ENCODE measurements around the gene ZCCHC7.

DNA sequence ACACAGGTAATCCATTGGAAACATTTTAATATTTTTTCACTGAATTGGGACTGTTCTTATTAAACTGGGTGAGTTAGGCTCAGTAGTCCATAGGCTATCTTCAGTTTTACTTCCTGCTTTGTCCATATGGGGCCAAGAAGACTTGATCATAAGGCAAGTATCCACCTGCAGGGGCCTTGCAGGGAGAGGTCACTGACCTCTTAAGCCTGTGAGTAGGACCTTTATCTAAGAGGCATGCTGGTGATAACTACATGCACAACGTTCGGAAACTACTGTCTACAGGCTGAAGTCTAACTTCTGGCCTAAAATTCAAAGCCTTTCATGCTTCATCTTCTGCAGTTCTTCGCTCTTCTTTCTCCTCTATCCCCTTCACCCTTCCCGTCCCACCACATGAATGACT lies 242.1 kb downstream of the ZCCHC7 start:
- TF ChIP-seq, protein P1, sequence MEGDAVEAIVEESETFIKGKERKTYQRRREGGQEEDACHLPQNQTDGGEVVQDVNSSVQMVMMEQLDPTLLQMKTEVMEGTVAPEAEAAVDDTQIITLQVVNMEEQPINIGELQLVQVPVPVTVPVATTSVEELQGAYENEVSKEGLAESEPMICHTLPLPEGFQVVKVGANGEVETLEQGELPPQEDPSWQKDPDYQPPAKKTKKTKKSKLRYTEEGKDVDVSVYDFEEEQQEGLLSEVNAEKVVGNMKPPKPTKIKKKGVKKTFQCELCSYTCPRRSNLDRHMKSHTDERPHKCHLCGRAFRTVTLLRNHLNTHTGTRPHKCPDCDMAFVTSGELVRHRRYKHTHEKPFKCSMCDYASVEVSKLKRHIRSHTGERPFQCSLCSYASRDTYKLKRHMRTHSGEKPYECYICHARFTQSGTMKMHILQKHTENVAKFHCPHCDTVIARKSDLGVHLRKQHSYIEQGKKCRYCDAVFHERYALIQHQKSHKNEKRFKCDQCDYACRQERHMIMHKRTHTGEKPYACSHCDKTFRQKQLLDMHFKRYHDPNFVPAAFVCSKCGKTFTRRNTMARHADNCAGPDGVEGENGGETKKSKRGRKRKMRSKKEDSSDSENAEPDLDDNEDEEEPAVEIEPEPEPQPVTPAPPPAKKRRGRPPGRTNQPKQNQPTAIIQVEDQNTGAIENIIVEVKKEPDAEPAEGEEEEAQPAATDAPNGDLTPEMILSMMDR (IDR thresholded peaks at IDR 0.05 in 2 of 3, conservative IDR thresholded peaks at IDR 0.05 in 1 of 3; ENCODE audit: borderline replicate concordance in 1 of 3, insufficient read depth in 1 of 3, low read depth in 2 of 3, low read length in 2 of 3) = no peak
- TF ChIP-seq SRF (IDR thresholded peaks at IDR 0.05; ENCODE audit: low read depth) (no peak), EZH2 (IDR thresholded peaks at IDR 0.05) (no peak), TCF7L2 (IDR thresholded peaks at IDR 0.05; ENCODE audit: borderline replicate concordance, extremely low read depth, insufficient read depth, insufficient read length) (no peak), POLR2A (IDR thresholded peaks at IDR 0.05; ENCODE audit: borderline replicate concordance, extremely low read depth, insufficient read depth, insufficient read length) (no peak), YY1 (IDR thresholded peaks at IDR 0.05; ENCODE audit: extremely low read depth, insufficient replicate concordance, low read depth, low read length) (no peak), POLR2AphosphoS5 (IDR thresholded peaks at IDR 0.05; ENCODE audit: low read depth, low read length) (no peak), EZH2phosphoT487 (IDR thresholded peaks at IDR 0.05; ENCODE audit: borderline replicate concordance) (no peak)

All from HCT116 (cell line).